Measurements from ENCODE around the gene PGRMC1.
"Not testable (repeated sequence)": the region's sequence is repeated elsewhere in the genome, so short reads cannot be mapped to it uniquely, and the experiment has no call there.

PGRMC1 gene

DNA sequence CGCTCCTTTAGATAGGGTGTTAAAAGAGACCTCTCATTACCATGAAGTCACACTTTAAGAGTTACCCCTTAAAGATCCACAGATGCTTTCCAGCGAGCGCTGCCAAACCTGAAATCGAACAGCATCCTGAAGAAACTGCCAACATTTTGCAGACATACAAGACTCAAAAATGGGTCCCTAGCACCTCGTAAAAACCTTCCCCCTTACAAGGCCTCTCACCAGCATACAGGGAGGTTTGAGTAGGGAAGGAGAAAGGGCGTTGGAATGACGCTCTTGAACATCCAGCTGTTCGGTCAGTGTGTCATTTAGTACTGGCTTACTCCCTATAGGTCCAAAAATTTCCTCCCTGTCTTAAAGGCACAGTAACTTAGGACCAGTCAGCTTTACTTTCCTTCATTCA lies 45.3 kb upstream of the PGRMC1 start:
- no peak overlapping the region for H3K4me3 ChIP-seq (replicated peaks; ENCODE audit: low read depth, low read length)
- TF ChIP-seq, protein P1, sequence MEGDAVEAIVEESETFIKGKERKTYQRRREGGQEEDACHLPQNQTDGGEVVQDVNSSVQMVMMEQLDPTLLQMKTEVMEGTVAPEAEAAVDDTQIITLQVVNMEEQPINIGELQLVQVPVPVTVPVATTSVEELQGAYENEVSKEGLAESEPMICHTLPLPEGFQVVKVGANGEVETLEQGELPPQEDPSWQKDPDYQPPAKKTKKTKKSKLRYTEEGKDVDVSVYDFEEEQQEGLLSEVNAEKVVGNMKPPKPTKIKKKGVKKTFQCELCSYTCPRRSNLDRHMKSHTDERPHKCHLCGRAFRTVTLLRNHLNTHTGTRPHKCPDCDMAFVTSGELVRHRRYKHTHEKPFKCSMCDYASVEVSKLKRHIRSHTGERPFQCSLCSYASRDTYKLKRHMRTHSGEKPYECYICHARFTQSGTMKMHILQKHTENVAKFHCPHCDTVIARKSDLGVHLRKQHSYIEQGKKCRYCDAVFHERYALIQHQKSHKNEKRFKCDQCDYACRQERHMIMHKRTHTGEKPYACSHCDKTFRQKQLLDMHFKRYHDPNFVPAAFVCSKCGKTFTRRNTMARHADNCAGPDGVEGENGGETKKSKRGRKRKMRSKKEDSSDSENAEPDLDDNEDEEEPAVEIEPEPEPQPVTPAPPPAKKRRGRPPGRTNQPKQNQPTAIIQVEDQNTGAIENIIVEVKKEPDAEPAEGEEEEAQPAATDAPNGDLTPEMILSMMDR (IDR thresholded peaks at IDR 0.05; ENCODE audit: low read length, missing control alignments): no peak
- DNase-seq (ENCODE audit: low read depth): peak; percentile 57

- no peak overlapping the region for H3K4me3 ChIP-seq (replicated peaks; ENCODE audit: low read depth, low read length)
- peak; percentile 52 for DNase-seq (ENCODE audit: low read depth)
- TF ChIP-seq, protein P1 (IDR thresholded peaks at IDR 0.05; ENCODE audit: low read length, missing control alignments): peak; percentile 46
These were observed 41.5 kb upstream of the PGRMC1 start for GRCh38 chrX:119194621-119195020.

- no peak for DNase-seq (ENCODE audit: low read depth)
- no peak overlapping the region for H3K4me3 ChIP-seq (replicated peaks; ENCODE audit: low read depth, low read length)
- TF ChIP-seq, protein P1 (IDR thresholded peaks at IDR 0.05; ENCODE audit: low read length, missing control alignments): no peak
These were observed 34.5 kb upstream of the PGRMC1 start for GRCh38 chrX:119201570-119201969.

DNA sequence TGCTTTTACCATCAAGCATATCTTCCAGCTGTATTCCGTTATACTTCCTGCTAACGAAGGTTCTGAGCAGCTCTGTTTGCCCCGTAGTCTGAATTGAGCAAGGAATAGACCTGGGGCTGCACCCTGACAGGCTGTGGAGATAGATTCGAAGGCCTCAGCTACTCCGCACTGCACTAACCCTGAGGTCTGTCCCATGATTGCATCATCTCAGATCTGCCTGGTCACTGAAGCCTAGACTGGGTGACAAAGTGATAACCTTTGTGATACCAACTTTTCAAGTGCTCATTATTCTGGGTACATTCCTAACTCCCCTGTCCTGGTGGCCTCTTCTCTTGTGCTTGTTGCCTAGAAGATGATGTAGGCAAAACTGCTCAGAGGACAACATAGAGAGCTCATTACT lies 29.9 kb upstream of the PGRMC1 start:
- DNase-seq (ENCODE audit: low read depth): no peak
- no peak overlapping the region for H3K4me3 ChIP-seq (replicated peaks; ENCODE audit: low read depth, low read length)
- TF ChIP-seq, protein P1 (IDR thresholded peaks at IDR 0.05; ENCODE audit: low read length, missing control alignments): no peak

DNA sequence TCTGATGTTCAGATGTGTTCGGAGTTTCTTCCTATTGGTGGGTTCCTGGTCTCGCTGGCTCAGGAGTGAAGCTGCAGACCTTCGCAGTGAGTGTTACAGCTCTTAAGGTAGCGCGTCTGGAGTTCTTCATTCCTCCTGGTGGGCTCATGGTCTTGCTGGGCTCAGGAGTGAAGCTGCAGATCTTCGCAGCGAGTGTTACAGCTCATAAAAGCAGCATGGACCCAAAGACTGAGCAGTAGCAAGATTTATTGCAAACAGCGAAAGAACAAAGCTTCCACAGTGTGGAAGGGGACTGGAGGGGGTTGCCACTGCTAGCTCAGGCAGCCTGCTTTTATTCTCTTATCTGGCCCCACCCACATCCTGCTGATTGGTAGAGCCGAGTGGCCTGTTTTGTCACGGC lies 28.6 kb upstream of the PGRMC1 start:
- not testable (repeated sequence) for DNase-seq (ENCODE audit: low read depth); H3K4me3 ChIP-seq (replicated peaks; ENCODE audit: low read depth, low read length)

GRCh38 chrX:119208401-119209057 lies 27.6 kb upstream of the PGRMC1 start:
- TF ChIP-seq, protein P1 (IDR thresholded peaks at IDR 0.05; ENCODE audit: low read length, missing control alignments): no peak
- DNase-seq (ENCODE audit: low read depth): no peak
- H3K4me3 ChIP-seq (replicated peaks; ENCODE audit: low read depth, low read length): no peak overlapping the region

DNA sequence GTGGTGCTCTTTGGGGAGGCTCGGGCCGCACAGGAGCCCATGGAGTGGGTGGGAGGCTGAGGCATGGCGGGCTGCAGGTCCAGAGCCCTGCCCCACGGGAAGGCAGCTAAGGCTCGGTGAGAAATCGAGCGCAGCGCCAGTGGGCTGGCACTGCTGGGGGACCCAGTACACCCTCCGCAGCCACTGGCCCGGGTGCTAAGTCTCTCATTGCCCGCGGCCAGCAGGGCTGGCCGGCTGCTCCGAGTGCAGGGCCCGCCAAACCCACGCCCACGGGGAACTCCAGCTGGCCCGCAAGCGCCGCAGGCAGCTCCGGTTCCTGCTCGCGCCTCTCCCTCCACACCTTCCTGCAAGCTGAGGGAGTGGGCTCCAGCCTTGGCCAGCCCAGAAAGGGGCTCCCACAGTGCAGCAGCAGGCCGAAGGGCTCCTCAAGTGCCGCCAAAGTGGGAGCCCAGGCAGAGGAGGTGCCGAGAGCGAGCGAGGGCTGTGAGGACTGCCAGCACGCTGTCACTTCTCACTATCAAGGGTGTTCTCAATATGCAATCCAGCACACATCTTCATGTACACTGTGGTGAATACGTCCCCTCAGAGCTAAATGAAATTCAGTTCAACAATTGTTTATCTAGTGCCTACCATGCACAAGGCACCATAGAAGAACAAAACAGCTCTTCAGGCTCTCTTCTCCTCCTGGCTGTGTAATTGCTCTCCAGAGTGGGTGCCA lies 25.0 kb upstream of the PGRMC1 start:
- H3K4me3 ChIP-seq (replicated peaks; ENCODE audit: low read depth, low read length); DNase-seq (ENCODE audit: low read depth): not testable (repeated sequence)

DNA sequence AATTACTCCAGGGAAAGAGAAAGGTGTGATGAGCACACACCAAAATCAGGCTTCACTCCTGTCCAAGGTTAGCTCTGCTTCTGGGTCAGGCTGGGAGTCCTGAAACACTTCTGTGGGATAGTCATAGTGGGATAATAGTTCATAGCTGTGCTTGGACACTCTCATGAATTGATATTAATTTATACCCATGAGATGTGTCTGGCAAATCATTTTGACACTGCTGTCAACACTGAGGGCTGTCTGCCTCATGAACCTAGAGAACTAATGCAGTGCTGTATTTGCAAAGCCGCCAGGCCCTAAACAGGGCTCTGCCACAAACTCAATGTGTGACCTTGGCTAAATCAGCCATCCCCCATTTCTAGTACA lies 24.5 kb upstream of the PGRMC1 start:
- no peak for DNase-seq (ENCODE audit: low read depth)
- TF ChIP-seq, protein P1 (IDR thresholded peaks at IDR 0.05; ENCODE audit: low read length, missing control alignments): no peak
- no peak overlapping the region for H3K4me3 ChIP-seq (replicated peaks; ENCODE audit: low read depth, low read length)

Measured in fibroblast of pulmonary artery (primary cell).